Mononuclear cell (primary cell): ENCODE results near the gene TMEM187. TPM values are rescaled to one million over a fixed set of nuclear protein-coding genes. Genes with fewer than 3 reads are reported as not detected.

Source experiments
- H3K27me3 ChIP-seq: 2 replicates; pipeline ENCODE4 v1.6.0; 2011; ENCODE audit warnings: low read length, control low read depth; ENCODE audit not compliant: insufficient read depth
- H3K4me1 ChIP-seq: 2 replicates; pipeline ENCODE4 v1.5.1; 2011; ENCODE audit warnings: mild to moderate bottlenecking, low read length, control low read depth; ENCODE audit not compliant: insufficient read depth
- H3K4me3 ChIP-seq: 2 replicates; pipeline ENCODE4 v1.5.1; 2011; ENCODE audit warnings: mild to moderate bottlenecking, low read length, moderate library complexity
- H3K9me3 ChIP-seq: 2 replicates; pipeline ENCODE4 v1.5.1; 2011; ENCODE audit warnings: low read depth, mild to moderate bottlenecking, control low read depth, low read length
- total RNA-seq: library from RNA; depleted of rRNA; stranded (reverse); fragments of >200 nt; gene quantifications from one replicate; pipeline ENCODE4 v1.2.3, GENCODE V29; 2012

The TMEM187 gene
- total RNA-seq, 1 donor = 1.8 TPM

DNA sequence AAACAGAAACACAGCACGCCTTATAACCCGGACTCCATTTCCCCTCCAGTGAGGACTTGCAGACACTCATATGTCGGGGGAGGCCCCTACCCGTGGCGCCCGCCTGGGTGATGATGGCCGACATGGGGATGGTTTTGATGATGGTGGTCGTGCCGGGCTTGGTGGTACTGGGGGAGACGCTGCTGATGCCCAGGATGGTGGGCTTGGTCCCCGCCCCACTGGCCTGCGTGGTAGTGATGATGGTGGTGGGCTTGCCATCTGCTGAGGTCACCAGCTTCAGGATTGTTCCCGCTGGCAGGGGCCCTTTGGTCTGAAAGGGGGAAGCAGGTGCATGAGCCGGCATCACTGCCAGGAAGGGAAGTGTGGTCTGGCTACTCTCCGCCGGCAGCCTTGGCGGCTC is 15.3 kb upstream of the TMEM187 start:
- Histone ChIP-seq H3K4me3 (no peak overlapping the region), H3K27me3 (no peaks in the 10 kb centered on the region), H3K4me1 (no peaks in the 10 kb centered on the region), H3K9me3 (no peaks in the 10 kb centered on the region)

DNA sequence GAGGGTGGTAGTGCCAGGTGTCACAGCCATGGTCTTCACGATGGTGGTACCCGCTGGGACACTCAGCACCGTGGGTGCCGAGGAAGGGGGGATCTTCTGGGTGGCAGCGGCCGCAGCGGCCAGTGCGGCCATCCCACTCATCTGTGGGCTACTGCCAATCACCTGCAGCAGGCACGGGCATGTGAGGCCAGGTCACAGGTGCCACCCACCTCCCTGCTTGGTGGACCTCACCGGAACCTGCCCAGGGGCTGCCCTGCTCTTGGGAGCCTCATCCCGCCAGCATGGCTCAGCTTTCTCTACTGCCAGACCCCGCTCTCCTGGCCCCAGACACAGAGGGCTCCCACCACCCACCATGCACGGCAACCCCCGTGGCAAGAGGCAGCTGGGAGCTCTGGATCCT is 13.9 kb upstream of the TMEM187 start:
- Histone ChIP-seq H3K27me3 (no peaks in the 10 kb centered on the region), H3K4me3 (no peak overlapping the region), H3K9me3 (no peaks in the 10 kb centered on the region), H3K4me1 (no peaks in the 10 kb centered on the region)

DNA sequence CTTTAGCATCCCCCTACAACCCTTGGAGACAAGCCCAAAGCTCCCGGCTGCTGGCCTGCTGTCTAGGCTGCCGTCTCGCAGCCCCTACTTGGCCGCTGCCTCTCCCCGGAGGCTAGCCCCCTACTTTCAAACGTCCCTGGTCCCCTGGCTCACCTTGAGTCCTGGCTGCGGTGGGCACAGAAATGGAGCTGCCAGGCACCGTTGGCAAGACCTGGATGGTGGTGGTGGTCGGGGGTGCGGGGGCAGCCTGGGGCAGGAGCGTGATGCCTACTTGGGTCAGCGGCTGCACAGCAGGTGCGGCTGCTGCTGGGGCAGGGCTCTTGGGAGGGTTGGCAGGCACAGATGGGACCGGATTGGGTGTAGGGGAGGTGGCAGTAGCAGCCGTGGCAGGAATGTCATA is 12.9 kb upstream of the TMEM187 start:
- H3K4me3 ChIP-seq = no peak overlapping the region
- no peaks in the 10 kb centered on the region for H3K4me1 ChIP-seq
- no peaks in the 10 kb centered on the region for H3K27me3 ChIP-seq
- H3K9me3 ChIP-seq = no peaks in the 10 kb centered on the region

DNA sequence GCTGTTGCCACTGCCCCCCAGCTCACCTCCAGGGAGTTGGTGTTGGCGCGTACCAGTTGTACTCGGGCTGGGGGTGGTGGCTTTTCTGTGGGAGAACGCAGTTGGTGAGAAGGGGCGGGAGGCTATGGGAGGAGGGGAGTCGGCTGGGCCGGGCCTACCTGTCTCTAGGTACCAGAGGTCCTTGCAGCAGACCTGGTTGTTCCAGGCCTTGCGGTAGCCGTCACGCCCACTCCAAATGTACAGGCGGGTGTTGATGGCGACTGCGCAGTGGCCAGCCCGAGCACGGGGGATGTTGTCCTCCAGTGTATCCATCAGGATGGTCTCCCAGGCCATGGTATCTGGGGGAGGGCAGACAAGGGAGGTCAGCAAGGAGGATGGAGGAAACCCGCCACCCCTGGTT is 12.5 kb upstream of the TMEM187 start:
- H3K9me3 ChIP-seq = no peaks in the 10 kb centered on the region
- H3K27me3 ChIP-seq = no peaks in the 10 kb centered on the region
- H3K4me1 ChIP-seq = no peaks in the 10 kb centered on the region
- H3K4me3 ChIP-seq = no peak overlapping the region

DNA sequence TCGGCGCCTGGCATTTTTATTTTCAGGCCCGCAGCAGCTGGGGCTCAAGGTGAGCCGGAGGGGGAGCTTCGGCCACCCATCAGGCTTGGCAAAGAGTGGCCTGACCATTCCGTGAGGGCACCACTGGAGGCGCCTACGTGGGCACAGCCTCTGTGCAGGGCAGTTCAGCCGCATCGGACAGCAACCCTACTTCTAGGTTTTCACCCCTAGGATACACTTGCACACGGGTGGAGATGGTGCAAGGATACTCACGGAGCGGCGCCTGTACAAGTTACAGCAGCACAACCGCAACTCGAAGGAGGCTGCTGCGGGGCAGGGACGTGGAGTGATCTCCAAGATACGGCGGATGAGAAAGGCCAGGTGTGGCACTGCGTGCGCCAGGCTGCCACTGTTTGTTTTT is 11.8 kb upstream of the TMEM187 start:
- Histone ChIP-seq H3K9me3 (no peaks in the 10 kb centered on the region), H3K4me3 (no peak overlapping the region), H3K27me3 (no peaks in the 10 kb centered on the region), H3K4me1 (peaks cover 5% of the 10 kb centered on the region)

DNA sequence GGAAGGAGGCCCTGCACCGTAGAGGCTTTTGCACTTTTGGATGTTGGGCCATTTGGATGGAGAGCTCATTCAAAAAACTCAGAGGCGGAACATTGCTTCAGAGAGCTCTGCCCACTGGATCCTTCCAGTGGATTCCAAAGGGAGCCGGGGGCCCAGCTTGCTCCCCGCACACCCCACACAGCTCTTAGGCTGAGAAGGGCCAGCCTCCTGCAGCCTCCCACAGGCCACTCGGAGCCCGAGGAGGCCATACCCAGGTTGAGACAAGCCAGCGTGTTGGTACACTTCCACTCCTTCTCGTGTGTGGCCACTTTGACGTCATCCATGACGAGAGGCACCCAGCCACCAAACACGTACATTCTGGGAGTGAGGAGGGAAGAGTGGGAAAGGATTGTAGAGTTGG is 11.3 kb upstream of the TMEM187 start:
- H3K4me3 ChIP-seq = no peak overlapping the region
- H3K9me3 ChIP-seq = no peaks in the 10 kb centered on the region
- no peaks in the 10 kb centered on the region for H3K27me3 ChIP-seq
- peaks cover 10% of the 10 kb centered on the region for H3K4me1 ChIP-seq

DNA sequence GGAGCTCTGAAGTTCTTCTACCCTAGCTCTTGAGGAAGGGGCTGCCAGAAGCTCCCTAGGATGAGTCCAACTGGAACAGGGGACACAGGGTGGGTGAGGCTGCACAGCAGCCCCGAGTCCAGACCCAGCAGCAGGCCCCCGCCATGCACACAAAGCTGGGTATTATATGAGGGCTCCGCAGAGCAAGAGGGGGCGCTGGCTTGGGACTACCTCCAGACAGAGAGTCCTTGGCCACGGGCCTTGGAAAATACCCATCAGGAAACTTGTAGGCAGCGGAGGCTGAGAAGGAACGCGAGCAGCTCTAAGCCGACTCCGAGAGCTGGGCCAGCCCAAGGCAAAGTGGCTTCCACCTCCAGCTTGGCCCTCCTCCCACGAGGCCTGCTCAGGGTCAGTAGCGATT is 9.0 kb upstream of the TMEM187 start:
- Histone ChIP-seq H3K4me3 (no peak overlapping the region), H3K4me1 (peaks cover 33% of the 10 kb centered on the region), H3K27me3 (no peaks in the 10 kb centered on the region), H3K9me3 (no peaks in the 10 kb centered on the region)

DNA sequence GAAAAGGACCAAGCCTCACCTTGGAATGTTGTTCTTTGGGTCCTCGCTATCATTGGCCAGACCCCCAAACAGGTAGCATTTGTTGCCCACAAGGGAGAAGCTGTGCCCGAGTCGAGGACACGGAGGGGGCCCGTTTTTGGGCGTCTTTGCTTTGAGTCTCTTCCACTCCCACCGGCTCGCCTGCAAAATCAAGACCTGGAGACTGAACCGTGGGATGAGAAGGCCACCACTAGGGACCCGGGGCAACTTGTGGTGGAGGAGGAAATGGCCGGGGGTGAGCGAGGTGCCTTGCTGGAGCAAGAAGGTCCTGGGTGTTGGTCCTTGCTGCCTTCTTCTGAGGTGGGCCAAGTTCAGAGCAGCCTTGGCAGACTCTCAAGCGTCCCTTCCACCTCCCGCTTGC is 8.4 kb upstream of the TMEM187 start:
- Histone ChIP-seq H3K9me3 (no peaks in the 10 kb centered on the region), H3K4me1 (peaks cover 38% of the 10 kb centered on the region), H3K27me3 (no peaks in the 10 kb centered on the region), H3K4me3 (no peak overlapping the region)

DNA sequence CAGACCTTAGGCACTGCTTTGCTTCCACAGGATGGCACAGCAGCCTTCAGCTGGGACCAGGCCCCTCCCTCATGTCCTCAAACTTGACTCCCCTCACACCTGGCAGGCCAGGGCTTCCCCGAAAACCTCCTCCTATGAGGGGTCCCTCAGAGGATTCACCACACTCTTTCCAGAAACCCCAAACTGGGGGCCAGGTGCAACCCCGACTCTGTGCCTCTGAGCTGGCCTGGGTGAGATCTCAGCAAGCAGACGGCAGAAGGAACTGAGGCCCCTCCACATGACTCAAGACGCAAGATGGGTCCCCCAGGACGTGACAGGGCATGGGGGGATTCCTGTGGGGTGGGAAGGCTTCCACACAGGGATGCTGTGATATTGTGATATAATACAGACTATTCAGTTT is 7.1 kb upstream of the TMEM187 start:
- Histone ChIP-seq H3K4me3 (no peak overlapping the region), H3K27me3 (no peaks in the 10 kb centered on the region), H3K4me1 (peaks cover 45% of the 10 kb centered on the region), H3K9me3 (no peaks in the 10 kb centered on the region)

DNA sequence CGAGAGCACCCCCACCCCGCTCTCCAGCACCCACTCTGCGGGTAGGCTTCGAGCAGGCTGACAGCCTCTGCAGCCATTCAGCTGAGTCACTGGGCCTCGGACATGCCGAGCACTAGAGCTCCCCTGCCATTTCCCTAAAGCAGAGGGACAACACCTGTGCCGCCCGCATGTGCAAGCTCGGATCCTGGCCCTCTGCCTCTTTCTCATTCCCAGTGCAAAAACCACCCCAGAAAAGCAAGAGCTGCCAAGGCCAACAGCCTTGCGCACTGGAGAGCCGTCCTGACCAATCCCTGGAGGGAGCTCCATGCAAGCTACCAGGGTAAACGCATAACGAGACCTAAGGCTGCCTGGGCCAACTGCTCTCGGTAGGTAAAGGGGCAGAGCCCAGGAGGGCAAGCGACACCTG is 6.3 kb upstream of the TMEM187 start:
- Histone ChIP-seq H3K4me1 (peaks cover 45% of the 10 kb centered on the region), H3K4me3 (no peak overlapping the region), H3K9me3 (no peaks in the 10 kb centered on the region), H3K27me3 (no peaks in the 10 kb centered on the region)

DNA sequence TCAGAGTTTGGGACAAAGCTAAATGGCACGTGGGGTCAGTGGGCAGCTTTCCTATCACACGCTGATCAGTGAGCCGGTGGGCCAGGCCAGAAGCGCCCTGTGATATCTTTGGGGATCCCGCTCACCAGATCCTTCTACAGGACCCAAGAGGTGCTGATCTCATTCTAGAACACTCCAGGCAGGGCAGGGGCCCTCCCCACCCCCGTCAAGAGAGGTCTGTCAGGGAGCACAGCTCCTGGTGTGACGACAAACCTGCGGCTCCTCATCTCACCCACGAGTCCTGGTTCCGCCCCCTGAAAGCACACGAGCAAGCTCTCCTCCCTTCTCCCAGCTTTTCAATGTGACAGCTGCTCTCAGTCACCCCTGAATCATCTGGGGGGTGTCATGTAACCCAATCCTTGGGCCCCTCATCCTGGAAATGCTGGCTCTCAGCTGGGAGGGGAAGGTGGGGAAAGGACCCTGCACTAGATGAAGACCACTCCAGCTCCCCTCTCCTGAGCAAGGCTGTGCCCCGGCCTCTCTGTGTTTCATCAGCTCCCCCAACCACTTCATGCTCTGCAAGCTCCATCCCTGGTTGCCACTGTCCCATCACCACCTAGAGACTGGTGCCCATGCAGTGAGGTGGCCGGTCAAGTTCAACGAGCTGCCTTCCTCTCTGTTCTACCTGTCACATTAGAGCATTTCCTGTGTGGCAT is 5.6 kb upstream of the TMEM187 start:
- H3K4me3 ChIP-seq = no peak overlapping the region
- no peaks in the 10 kb centered on the region for H3K27me3 ChIP-seq
- peaks cover 45% of the 10 kb centered on the region for H3K4me1 ChIP-seq
- H3K9me3 ChIP-seq = no peaks in the 10 kb centered on the region

DNA sequence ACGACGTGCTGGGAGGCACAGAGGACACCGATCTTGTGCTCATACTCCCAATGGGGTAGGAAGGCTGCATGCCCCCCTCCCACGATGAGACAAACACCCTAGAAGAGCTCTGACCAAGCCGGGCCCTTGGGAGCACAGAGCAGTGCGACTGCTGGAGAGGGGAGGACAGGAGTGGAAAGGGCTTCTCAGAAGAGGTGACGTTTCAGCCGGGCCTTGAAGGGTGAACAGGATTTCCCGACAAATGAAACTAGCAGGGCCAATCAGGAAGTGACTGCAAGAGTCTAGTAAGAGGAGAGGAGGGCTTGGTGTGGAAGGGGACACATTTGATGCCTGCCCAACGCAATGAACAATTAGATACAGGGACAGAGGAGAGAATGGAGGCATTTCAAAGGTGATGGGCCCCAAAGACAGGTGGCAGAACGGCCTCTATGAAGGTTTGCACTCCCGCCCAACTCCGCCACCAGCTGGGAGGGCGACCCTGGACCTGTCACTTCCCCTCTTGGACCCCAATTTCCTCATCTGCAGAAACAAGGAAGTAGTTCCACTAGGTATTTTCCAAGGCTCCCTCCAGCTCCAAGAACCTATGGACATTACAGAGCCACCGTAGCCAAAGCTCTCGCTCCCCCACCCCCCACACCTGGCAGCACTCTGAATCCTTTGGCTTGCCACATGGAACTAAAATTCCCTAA is 4.9 kb upstream of the TMEM187 start:
- no peaks in the 10 kb centered on the region for H3K9me3 ChIP-seq
- H3K4me3 ChIP-seq = no peak overlapping the region
- no peaks in the 10 kb centered on the region for H3K27me3 ChIP-seq
- peaks cover 45% of the 10 kb centered on the region for H3K4me1 ChIP-seq

DNA sequence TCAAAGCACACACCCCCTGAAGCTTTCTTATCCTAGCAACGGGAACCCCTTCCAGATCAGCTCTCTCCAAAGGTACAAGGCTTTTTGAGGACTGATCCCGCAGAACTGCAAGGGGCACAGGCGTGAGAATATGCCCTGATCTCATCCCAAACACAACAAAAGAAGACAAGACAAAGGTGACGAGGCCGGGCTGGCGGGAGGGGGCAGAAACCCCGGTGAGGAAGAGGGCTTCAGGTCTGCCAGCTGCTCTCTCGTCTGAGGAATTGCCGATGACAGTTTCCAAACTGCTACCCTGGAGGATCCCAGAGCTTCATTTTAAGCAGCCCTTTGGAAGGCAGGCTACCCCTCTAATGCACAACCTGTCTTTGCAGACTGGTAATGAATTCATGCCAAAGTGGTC is 4.3 kb upstream of the TMEM187 start:
- Histone ChIP-seq H3K4me3 (peak overlapping the region; percentile 90), H3K27me3 (no peaks in the 10 kb centered on the region), H3K9me3 (no peaks in the 10 kb centered on the region), H3K4me1 (peaks cover 46% of the 10 kb centered on the region)

DNA sequence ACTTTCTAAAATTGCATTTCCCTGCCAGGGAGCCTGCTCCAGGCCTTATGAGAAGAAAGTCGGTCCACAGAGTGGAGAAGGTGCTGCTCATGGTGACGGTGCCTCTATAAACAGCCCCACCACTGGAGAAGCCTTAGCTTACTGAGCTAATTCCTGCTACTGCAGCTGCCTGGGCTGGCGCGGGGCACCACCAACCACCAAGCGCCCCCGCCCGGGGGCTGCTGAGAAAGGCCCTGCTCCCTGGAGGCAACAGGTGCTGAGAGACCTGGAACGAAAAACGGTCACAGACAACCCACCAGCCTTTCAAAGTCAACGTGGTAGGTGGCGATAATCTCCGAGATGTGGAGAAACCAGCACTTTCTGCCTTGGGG is 3.8 kb upstream of the TMEM187 start:
- no peaks in the 10 kb centered on the region for H3K9me3 ChIP-seq
- no peaks in the 10 kb centered on the region for H3K27me3 ChIP-seq
- H3K4me1 ChIP-seq = peaks cover 51% of the 10 kb centered on the region
- H3K4me3 ChIP-seq = peak overlapping the region; percentile 90

DNA sequence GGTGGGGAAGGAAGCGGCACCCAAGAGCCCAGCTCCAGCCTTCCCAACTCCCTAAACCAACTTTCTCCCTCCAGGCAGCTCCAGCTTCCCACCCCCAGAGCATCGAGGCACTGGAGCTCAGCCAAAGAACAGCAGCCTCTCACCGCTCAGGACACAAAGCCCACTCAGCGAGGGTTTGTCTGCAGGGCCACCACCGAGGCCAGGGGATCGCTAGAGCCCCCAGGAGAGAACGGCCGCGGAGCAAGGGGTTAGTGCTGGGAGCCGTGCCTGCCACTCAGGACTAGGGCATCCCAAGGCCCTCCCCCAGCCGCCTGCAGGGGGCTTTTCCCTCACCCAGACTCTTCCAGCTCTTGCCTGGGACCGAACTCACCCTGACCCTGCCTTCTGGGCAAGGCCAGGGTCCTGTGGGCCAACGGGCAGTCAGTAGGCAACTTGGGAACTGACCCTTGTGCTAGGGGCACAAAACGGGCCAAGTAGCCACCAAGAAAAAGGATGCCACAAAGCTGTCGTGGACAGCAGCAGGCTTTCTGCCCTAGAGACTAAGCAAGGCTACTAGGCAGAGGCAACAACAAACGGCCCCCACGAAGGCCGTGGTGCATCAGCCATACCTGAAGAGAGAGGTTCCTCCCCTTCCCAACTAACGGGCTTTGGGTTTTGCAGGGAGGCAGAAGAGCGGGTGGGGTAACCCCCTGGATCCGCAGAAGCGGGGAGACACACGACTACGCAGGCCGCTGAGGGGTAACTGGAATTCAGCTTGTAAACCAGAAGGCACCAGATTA is 3.2 kb upstream of the TMEM187 start:
- Histone ChIP-seq H3K4me1 (peaks cover 57% of the 10 kb centered on the region), H3K9me3 (no peaks in the 10 kb centered on the region), H3K27me3 (no peaks in the 10 kb centered on the region), H3K4me3 (peak overlapping the region; percentile 90)
